Astrocyte of the spinal cord (primary cell): ENCODE results near the gene KRTAP22-1.

Source experiments
- DNase-seq: peaks from one replicate; pipeline ENCODE4 v3.0.0; 2011; ENCODE audit warnings: low read depth, low spot score
- H3K4me3 ChIP-seq: 2 replicates; pipeline ENCODE4 v1.5.1; 2011; ENCODE audit warnings: low read depth, mild to moderate bottlenecking, low read length, moderate library complexity
- in situ Hi-C: cut with HindIII; loops from 2 replicates; pipeline ENCODE4 v1.10.0; 2017; ENCODE audit warnings: low sequenced_read_pairs
- TF ChIP-seq, protein P1 (sequence below): IDR thresholded peaks from 2 replicates; pipeline ENCODE4 v1.5.1; 2012; ENCODE audit warnings: low read depth, mild to moderate bottlenecking, low read length, inconsistent platforms

The KRTAP22-1 gene

DNA sequence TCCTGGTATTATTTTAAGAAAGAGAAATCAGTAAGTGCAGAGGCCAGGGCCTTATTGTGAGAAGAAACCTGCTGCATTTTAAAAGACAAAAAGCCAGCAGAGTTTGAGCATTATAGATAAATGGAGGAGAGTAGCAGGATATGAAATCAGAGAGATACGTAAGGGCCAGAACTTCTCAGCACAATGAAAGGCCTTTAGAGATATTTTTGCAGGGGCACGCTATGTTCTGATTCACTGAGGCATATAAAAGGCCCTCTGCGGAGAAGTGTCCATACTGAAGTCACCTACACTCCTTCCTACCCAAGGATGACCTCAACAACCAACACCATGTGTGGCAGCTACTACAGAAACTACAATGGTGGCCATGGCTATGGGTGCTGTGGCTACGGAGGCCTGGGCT is 8.7 kb upstream of the KRTAP22-1 start, which contains the start of gene KRTAP6-3:
Gene KRTAP6-3 (plus strand): TSS at position 301 of the 400 bp plus-strand sequence. CDS start 6 bp downstream, at position 307.
- in situ Hi-C loops = no loop called here
- no peak within 1 kb of the TSS for H3K4me3 ChIP-seq
- TF ChIP-seq, protein P1, sequence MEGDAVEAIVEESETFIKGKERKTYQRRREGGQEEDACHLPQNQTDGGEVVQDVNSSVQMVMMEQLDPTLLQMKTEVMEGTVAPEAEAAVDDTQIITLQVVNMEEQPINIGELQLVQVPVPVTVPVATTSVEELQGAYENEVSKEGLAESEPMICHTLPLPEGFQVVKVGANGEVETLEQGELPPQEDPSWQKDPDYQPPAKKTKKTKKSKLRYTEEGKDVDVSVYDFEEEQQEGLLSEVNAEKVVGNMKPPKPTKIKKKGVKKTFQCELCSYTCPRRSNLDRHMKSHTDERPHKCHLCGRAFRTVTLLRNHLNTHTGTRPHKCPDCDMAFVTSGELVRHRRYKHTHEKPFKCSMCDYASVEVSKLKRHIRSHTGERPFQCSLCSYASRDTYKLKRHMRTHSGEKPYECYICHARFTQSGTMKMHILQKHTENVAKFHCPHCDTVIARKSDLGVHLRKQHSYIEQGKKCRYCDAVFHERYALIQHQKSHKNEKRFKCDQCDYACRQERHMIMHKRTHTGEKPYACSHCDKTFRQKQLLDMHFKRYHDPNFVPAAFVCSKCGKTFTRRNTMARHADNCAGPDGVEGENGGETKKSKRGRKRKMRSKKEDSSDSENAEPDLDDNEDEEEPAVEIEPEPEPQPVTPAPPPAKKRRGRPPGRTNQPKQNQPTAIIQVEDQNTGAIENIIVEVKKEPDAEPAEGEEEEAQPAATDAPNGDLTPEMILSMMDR = no peak
- DNase-seq = no peak

DNA sequence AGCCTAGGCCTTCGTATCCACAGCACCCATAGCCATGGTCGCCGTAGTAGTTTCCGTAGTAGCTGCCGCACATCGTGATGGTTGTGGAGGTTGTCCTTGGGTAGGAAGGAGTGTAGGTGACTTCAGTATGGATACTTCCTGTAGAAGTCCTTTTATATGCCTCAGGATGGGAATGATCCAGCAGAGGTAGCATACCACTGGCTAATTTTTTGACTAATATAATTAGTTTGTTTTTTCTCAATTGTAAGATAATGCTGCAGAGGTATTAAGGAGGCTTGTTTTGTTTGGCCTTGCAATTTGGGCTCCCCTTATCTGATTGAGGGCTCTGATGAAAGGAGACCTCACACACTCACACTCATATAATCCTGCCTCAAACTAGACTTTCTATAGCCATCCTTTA is 2.1 kb upstream of the KRTAP22-1 start, which contains the start of gene KRTAP6-2:
Gene KRTAP6-2 (minus strand): TSS at position 101 of the 400 bp plus-strand sequence. CDS start 28 bp downstream, at position 73.
- H3K4me3 ChIP-seq = no peak within 1 kb of the TSS
- TF ChIP-seq, protein P1 = no peak
- in situ Hi-C loops = no loop called here
- no peak for DNase-seq

DNA sequence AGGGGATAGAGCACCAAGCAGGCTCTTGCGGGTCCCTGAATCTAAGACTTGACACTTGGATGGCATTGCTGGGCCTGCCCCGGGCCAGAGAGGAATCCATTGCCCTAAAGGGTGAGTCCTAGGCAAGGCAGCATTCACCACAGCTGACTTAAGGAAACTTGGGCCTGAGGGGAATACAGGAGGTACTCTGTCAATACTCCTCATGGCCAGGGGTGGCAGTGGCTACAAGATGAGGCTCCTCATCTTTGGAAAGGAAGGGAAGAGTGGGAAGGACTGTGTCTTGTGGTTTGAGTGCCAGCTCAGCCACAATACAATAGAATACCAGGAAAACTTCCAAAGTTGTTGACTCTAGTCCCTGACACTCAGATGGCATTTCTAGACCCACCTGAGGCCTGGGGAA is 5.1 kb downstream of the KRTAP22-1 start:
- in situ Hi-C loops = no loop called here
- no peak overlapping the region for H3K4me3 ChIP-seq
- TF ChIP-seq, protein P1 = no peak
- no peak for DNase-seq

DNA sequence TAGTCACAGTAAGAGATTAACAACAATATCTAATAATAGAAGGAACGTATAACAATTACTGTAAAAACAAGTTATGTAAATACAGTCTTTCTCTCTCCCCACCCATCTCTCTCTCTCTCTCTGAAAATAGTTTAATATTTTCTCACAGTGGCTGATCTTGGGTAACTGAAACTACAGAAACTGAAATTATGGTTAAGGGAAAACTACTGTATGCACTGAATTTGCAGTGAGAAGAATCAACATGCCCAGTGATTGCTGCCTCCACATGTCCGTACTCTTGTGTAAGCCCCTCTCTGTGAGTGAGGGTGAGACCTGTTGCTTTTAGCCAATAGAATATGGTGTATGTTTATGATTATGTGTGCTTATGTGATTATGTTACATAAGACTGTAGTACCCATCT is 11.2 kb downstream of the KRTAP22-1 start:
- DNase-seq = no peak
- in situ Hi-C loops = no loop called here
- H3K4me3 ChIP-seq = no peak overlapping the region
- TF ChIP-seq, protein P1 = no peak

DNA sequence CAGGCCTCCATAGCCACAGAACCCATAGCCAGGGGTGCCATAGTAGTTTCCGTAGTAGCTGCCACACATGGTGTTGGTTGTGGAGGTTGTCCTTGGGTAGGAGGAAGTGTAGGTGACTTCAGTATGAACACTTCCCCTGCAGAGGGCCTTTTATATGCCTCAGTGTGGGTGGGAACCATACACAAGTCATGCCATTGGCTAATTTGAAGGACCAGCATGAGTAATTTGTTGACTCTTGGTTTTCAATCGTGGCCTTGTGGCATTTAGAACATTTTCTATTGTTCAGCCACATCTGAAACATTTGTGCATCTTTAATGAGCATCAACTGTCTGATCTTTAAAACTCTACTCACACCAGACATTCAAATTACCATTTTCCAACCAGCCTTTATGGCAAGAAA is 12.9 kb downstream of the KRTAP22-1 start, which contains the start of gene KRTAP6-1:
Gene KRTAP6-1 (minus strand): TSS at position 95 of the 400 bp plus-strand sequence. CDS start 26 bp downstream, at position 69.
- no peak for DNase-seq
- in situ Hi-C loops = no loop called here
- TF ChIP-seq, protein P1 = no peak
- no peak within 1 kb of the TSS for H3K4me3 ChIP-seq

DNA sequence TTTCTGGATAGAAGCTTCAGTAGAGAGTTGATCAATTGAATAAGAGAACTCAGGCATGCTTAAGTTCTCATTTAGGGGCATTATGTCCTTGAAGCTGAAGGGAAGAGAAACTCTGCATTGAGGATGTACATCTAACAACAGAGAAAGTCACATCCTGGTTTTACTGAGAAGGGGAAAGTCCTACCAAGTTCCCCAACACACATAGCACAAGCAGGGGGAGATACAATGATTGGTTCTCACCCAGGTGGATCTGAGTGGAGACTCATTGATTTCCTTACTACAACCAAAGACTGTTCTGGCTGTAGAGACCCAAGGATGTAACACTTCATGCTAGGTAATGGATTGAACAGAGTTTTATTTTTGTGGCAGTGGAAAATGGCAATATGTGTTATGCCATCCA is 14.3 kb downstream of the KRTAP22-1 start:
- no peak overlapping the region for H3K4me3 ChIP-seq
- DNase-seq = no peak
- TF ChIP-seq, protein P1 = no peak
- in situ Hi-C loops = no loop called here
